H1 (cell line): Measurements from ENCODE around the gene GHRH. TPM values are rescaled to one million over a fixed set of nuclear protein-coding genes. Genes with fewer than 3 reads are reported as not detected.

Experiments used
- CTCF ChIA-PET: fragments of 300-600 bp; sonication (Branson Sonifier 250); formaldehyde crosslinking; loops from one replicate; lab custom pipeline; 2021; ENCODE audit not compliant: partially characterized antibody; lab: Charles Lee
- POLR2A ChIA-PET: fragments of 300-600 bp; sonication (Branson Sonifier 250); formaldehyde crosslinking; loops from one replicate; lab custom pipeline; 2021; ENCODE audit warnings: inconsistent platforms; ENCODE audit not compliant: partially characterized antibody; lab: Charles Lee
- DNase-seq, 2 experiments: peaks; one replicate each; pipeline versions ENCODE4 v3.0.0 to v3.0.0-alpha.2; 2010 to 2022; ENCODE audit warnings: low spot score in 2 of 2, low read depth in 1 of 2, mixed read lengths in 1 of 2
- FAIRE-seq: peaks from 2 replicates; lab custom pipeline; 2011; peaks lifted over from hg19 to GRCh38; lab: Jason Lieb, UNC
- H2AFZ ChIP-seq: 2 replicates; pipeline ENCODE4 v1.8.1; 2012; ENCODE audit warnings: low read length, inconsistent platforms
- H2AK5ac ChIP-seq: 2 replicates; pipeline ENCODE4 v1.6.1; 2013; ENCODE audit warnings: low read depth, low read length
- H2BK120ac ChIP-seq: replicated peaks from 2 replicates; pipeline ENCODE3; 2013; ENCODE audit warnings: low read depth, low read length, inconsistent platforms
- H2BK12ac ChIP-seq: 2 replicates; pipeline ENCODE4 v1.6.1; 2013; ENCODE audit warnings: low read depth, low read length
- H2BK15ac ChIP-seq: 2 replicates; pipeline ENCODE4 v1.6.1; 2013; ENCODE audit warnings: low read length
- H2BK20ac ChIP-seq: 2 replicates; pipeline ENCODE4 v1.6.1; 2013; ENCODE audit warnings: low read length
- H2BK5ac ChIP-seq: 2 replicates; pipeline ENCODE4 v1.6.1; 2013; ENCODE audit warnings: low read depth, low read length
- H3K14ac ChIP-seq: 2 replicates; pipeline ENCODE4 v1.6.1; 2013; ENCODE audit warnings: inconsistent platforms; ENCODE audit not compliant: insufficient read length
- H3K18ac ChIP-seq: 2 replicates; pipeline ENCODE4 v1.6.1; 2013; ENCODE audit warnings: low read length; ENCODE audit errors: extremely low read depth
- H3K23ac ChIP-seq: 2 replicates; pipeline ENCODE4 v1.6.1; 2013; ENCODE audit warnings: inconsistent platforms; ENCODE audit not compliant: insufficient read length
- H3K23me2 ChIP-seq: 2 replicates; pipeline ENCODE4 v1.6.1; 2013; ENCODE audit warnings: low read depth, low read length
- H3K27ac ChIP-seq: 2 replicates; pipeline ENCODE4 v1.6.1; 2011; ENCODE audit warnings: low read depth, low read length, inconsistent platforms
- H3K27me3 ChIP-seq, 4 experiments: replicated peaks in 1 of 4; 1 replicate in 1 of 4; 2 replicates in 3 of 4; pipeline versions ENCODE4 v1.6.1 to v1.8.1; 2011 to 2013; ENCODE audit warnings: low read length in 3 of 4, mild to moderate bottlenecking in 3 of 4, inconsistent platforms in 2 of 4, mixed read lengths in 2 of 4, moderate library complexity in 1 of 4; ENCODE audit not compliant: control insufficient read depth in 3 of 4, insufficient read depth in 3 of 4; ENCODE audit errors: extremely low read depth in 1 of 4
- H3K36me3 ChIP-seq, 4 experiments: 2 replicates each; pipeline versions ENCODE4 v1.6.1 to v1.8.1; 2011 to 2013; ENCODE audit warnings: mild to moderate bottlenecking in 4 of 4, low read length in 3 of 4, moderate library complexity in 2 of 4, control low read depth in 1 of 4, inconsistent platforms in 1 of 4; ENCODE audit not compliant: insufficient read depth in 4 of 4, control insufficient read depth in 2 of 4
- H3K4ac ChIP-seq: replicated peaks from 2 replicates; pipeline ENCODE3; 2013; ENCODE audit warnings: low read length, low read depth, mixed read lengths, inconsistent platforms; ENCODE audit not compliant: insufficient read length
- H3K4me1 ChIP-seq, 4 experiments: replicated peaks in 1 of 4; 1 replicate in 1 of 4; 2 replicates in 3 of 4; pipeline versions ENCODE4 v1.6.1 to v1.8.1; 2011 to 2013; ENCODE audit warnings: low read length in 3 of 4, inconsistent platforms in 2 of 4, mixed read lengths in 1 of 4; ENCODE audit not compliant: insufficient read depth in 4 of 4, control insufficient read depth in 3 of 4
- H3K4me2 ChIP-seq, 2 experiments: 2 replicates each; pipeline versions ENCODE4 v1.6.1 to v1.8.1; 2011 to 2013; ENCODE audit warnings: low read depth in 2 of 2, low read length in 2 of 2, control low read depth in 1 of 2, inconsistent platforms in 1 of 2, mild to moderate bottlenecking in 1 of 2; ENCODE audit not compliant: insufficient read depth in 1 of 2
- H3K4me3 ChIP-seq, 4 experiments: fragments of 200-600, 300-600 bp in 1 of 4; sonication (generic), shearing (Covaris generic), sonication (Bioruptor Twin) in 1 of 4; 2 replicates each; pipeline versions ENCODE4 v1.5.1 to v1.8.1; 2011 to 2016; ENCODE audit warnings: low read length in 4 of 4, low read depth in 3 of 4, control low read depth in 2 of 4, inconsistent platforms in 2 of 4, mild to moderate bottlenecking in 2 of 4, mixed read lengths in 1 of 4, moderate library complexity in 1 of 4; ENCODE audit not compliant: insufficient read depth in 2 of 4; ENCODE audit errors: extremely low read depth in 1 of 4
- H3K56ac ChIP-seq: replicated peaks from 2 replicates; pipeline ENCODE3; 2013; ENCODE audit warnings: low read depth, mild to moderate bottlenecking, mixed read lengths, low read length, inconsistent platforms; ENCODE audit not compliant: insufficient read length
- H3K79me1 ChIP-seq: 2 replicates; pipeline ENCODE4 v1.6.1; 2013; ENCODE audit warnings: low read depth, low read length, control low read depth
- H3K79me2 ChIP-seq, 2 experiments: 2 replicates each; pipeline versions ENCODE4 v1.6.1 to v1.8.1; 2012 to 2013; ENCODE audit warnings: low read length in 2 of 2, mild to moderate bottlenecking in 2 of 2, inconsistent platforms in 1 of 2; ENCODE audit not compliant: insufficient read depth in 2 of 2, control insufficient read depth in 1 of 2
- H3K9ac ChIP-seq, 4 experiments: replicated peaks in 1 of 4; 1 replicate in 1 of 4; 2 replicates in 3 of 4; pipeline versions ENCODE4 v1.6.1 to v1.8.1; 2011 to 2013; ENCODE audit warnings: low read depth in 3 of 4, low read length in 3 of 4, control low read depth in 2 of 4, mild to moderate bottlenecking in 2 of 4, moderate library complexity in 2 of 4, inconsistent platforms in 1 of 4; ENCODE audit errors: extremely low read depth in 1 of 4
- H3K9me3 ChIP-seq, 2 experiments: 2 replicates each; pipeline versions ENCODE4 v1.6.1 to v1.8.1; 2012 to 2013; ENCODE audit warnings: mild to moderate bottlenecking in 2 of 2, moderate library complexity in 2 of 2, control low read depth in 1 of 2, inconsistent platforms in 1 of 2, low read depth in 1 of 2, low read length in 1 of 2, mixed read lengths in 1 of 2; ENCODE audit not compliant: insufficient read depth in 2 of 2
- H4K20me1 ChIP-seq, 2 experiments: replicated peaks in 1 of 2; 2 replicates each; pipeline versions ENCODE3 to v1.8.1; 2011 to 2013; ENCODE audit warnings: inconsistent platforms in 2 of 2, low read length in 2 of 2, mild to moderate bottlenecking in 1 of 2; ENCODE audit not compliant: insufficient read depth in 2 of 2, control insufficient read depth in 1 of 2
- H4K5ac ChIP-seq: 2 replicates; pipeline ENCODE4 v1.6.1; 2013; ENCODE audit warnings: low read length, low read depth, mixed read lengths, inconsistent platforms; ENCODE audit not compliant: insufficient read length
- H4K8ac ChIP-seq: 2 replicates; pipeline ENCODE4 v1.8.0; 2013; ENCODE audit warnings: mild to moderate bottlenecking, moderate library complexity, low read length, inconsistent platforms; ENCODE audit not compliant: insufficient read depth; ENCODE audit errors: extremely low read depth
- H4K91ac ChIP-seq: replicated peaks from 2 replicates; pipeline ENCODE3; 2013; ENCODE audit warnings: low read length, mixed read lengths, inconsistent platforms; ENCODE audit not compliant: insufficient read length
- CTBP2 ChIP-seq: IDR thresholded peaks from 2 replicates; pipeline ENCODE4 v1.7.0; 2011; ENCODE audit warnings: borderline replicate concordance, mild to moderate bottlenecking, moderate library complexity, mixed read lengths, low read length; ENCODE audit not compliant: insufficient read depth, insufficient read length
- CTCF ChIP-seq, 3 experiments: IDR thresholded peaks; 1 replicate in 2 of 3; 2 replicates in 1 of 3; pipeline versions ENCODE4 v1.5.1 to v1.6.1; 2011; ENCODE audit warnings: low read length in 3 of 3, mild to moderate bottlenecking in 3 of 3, inconsistent platforms in 2 of 3, low read depth in 1 of 3, moderate library complexity in 1 of 3; ENCODE audit not compliant: insufficient read depth in 1 of 3; ENCODE audit errors: control extremely low read depth in 1 of 3
- EGR1 ChIP-seq: IDR thresholded peaks from 2 replicates; pipeline ENCODE4 v1.6.1; 2011; ENCODE audit warnings: low read depth, low read length, borderline replicate concordance
- GTF2F1 ChIP-seq: IDR thresholded peaks from 2 replicates; pipeline ENCODE4 v1.6.1; 2012; ENCODE audit warnings: low read depth, low read length, improper control_type of control experiment, borderline replicate concordance
- KDM1A ChIP-seq: fragments of 200-600, 300-600 bp; sonication (generic); IDR thresholded peaks from 2 replicates; pipeline ENCODE4 v1.7.1; 2016; ENCODE audit warnings: mild to moderate bottlenecking, low read length, borderline replicate concordance
- POLR2AphosphoS5 ChIP-seq: IDR thresholded peaks from 2 replicates; pipeline ENCODE4 v1.6.1; 2011; ENCODE audit warnings: low read depth, low read length
- RFX5 ChIP-seq: IDR thresholded peaks from 2 replicates; pipeline ENCODE4 v1.6.1; 2011; ENCODE audit warnings: low read depth, low read length, improper control_type of control experiment, borderline replicate concordance
- RNF2 ChIP-seq: fragments of 200-900, 300-1000 bp; sonication (generic); IDR thresholded peaks from 2 replicates; pipeline ENCODE4 v1.7.1; 2016; ENCODE audit warnings: borderline replicate concordance, low read depth, mild to moderate bottlenecking, antibody characterized with exemption, low read length; ENCODE audit not compliant: poor library complexity, severe bottlenecking; ENCODE audit errors: missing control alignments
- WGBS, 2 experiments: shearing (Covaris generic) in 1 of 2; methylation state at CpG; one replicate each; pipeline versions ENCODE4 v1.1.6 to v1.1.7; 2013 to 2015; ENCODE audit warnings: low lambda C conversion rate in 2 of 2, mixed read lengths in 2 of 2, inconsistent platforms in 1 of 2, low coverage in 1 of 2, missing lambda C conversion rate in 1 of 2; ENCODE audit not compliant: insufficient replicate concordance in 2 of 2, insufficient coverage in 1 of 2, insufficient read length in 1 of 2; ENCODE audit errors: extremely low coverage in 1 of 2, missing lambda C conversion rate in 1 of 2; 5-methylcytosine and 5-hydroxymethylcytosine counted together
- polyA plus RNA-seq, 7 experiments: library from polyadenylated mRNA; depleted of rRNA in 3 of 7; stranded (reverse) in 5 of 7; unstranded in 2 of 7; fragments of >200 nt in 5 of 7; fragments of 200-250 nt in 2 of 7; gene quantifications; 1 replicate in 5 of 7; 2 replicates in 1 of 7; 4 replicates in 1 of 7; pipeline versions ENCODE4 v1.2.1 to v1.2.3, GENCODE V29; 2011 to 2013; ENCODE audit warnings: missing spikeins in 2 of 7, mixed read lengths in 2 of 7
- total RNA-seq: library from RNA; stranded (reverse); fragmentation: NEBNext Ultra II Directional; extraction: Animal tissue kit (Norgen Biotek cat#: 25700); gene quantifications from 2 replicates; pipeline ENCODE4 v1.2.1, GENCODE V29; 2021

Gene GHRH
- total and polyA plus RNA-seq, 2 of the 8 experiments (the other 6 are each of a cell fraction or from before 2014, with no cell fraction given) = not detected

DNA sequence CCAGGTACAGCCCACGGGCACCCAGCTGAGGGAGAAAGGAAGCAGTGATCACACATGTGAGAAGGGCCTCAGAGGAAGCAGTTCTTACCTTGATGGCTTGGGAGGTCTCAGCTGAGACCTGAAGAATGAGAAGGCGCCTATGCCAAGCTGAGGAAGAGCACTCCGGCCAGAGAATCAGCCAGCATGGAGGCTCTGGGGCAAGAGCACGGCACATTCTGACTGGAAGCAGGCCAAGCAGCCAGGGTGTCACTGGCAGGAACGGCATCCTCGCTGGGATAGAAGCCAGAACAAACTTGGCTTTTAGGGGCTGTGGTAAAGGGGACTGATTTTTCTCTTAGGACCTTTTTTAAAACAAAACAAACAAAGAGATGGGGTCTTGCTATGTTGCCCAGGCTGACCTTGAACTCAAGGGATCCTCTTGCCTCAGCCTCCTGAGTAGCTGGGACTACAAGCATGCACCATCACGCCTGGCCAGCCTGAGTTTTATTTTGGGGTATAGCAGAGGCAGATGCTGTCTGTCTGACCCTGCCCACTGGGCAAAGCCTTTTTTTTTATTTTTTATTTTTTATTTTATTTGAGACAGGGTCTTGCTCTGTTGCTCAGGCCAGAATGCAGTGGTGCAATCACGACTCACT lies 17.6 kb downstream of the GHRH start:
- ChIA-PET POLR2A (interaction anchor here (0.9 to 4.5 kb wide), 8 partner anchors 8 to 152 kb away, joined by 3 to 15 read pairs (median 4); partner anchors contain the start of genes MROH8 and RPN2), CTCF (interaction anchor here (0.5 to 5.9 kb wide), 23 partner anchors 9 to 372 kb away, joined by 3 to 22 read pairs (median 4); no protein-coding TSS in a partner anchor)
- H2BK15ac ChIP-seq = no peak overlapping the region; the same call in 1 of the 2 replicates
- no peak overlapping the region for H2AFZ ChIP-seq
- H4K8ac ChIP-seq = 0 out of 2 replicates have a peak overlapping the region, but pooled peaks have one; percentile 4
- H3K36me3 ChIP-seq = peaks cover 8 to 54% (median 33%) of the 10 kb centered on the region in 4 experiments; a peak in 7 of 8 replicates
- H2BK120ac ChIP-seq = no peak overlapping the region
- peak overlapping the region; percentile 75 for H4K91ac ChIP-seq
- no peak overlapping the region for H4K5ac ChIP-seq
- H2BK12ac ChIP-seq = no peak overlapping the region
- H3K4me1 ChIP-seq = peaks cover 8 to 15% (median 11%) of the 10 kb centered on the region in 4 experiments; a peak in 6 of 7 replicates
- H3K4ac ChIP-seq = peak overlapping the region; percentile 48
- no peak overlapping the region for H3K18ac ChIP-seq
- no peak overlapping the region for H3K4me2 ChIP-seq
- H3K79me2 ChIP-seq = no peaks in the 10 kb centered on the region
- no peaks in the 10 kb centered on the region for H3K9me3 ChIP-seq
- H3K79me1 ChIP-seq = no peaks in the 10 kb centered on the region
- no peak overlapping the region for H3K23ac ChIP-seq
- H3K23me2 ChIP-seq = no peaks in the 10 kb centered on the region
- FAIRE-seq (no peak), DNase-seq (no peak)
- no peak overlapping the region for H3K4me3 ChIP-seq
- H2BK5ac ChIP-seq = no peak overlapping the region
- no peak overlapping the region for H3K9ac ChIP-seq
- no peak overlapping the region for H2AK5ac ChIP-seq
- no peak overlapping the region for H3K14ac ChIP-seq
- no peaks in the 10 kb centered on the region for H3K27me3 ChIP-seq
- H2BK20ac ChIP-seq = no peak overlapping the region
- H4K20me1 ChIP-seq = peaks cover 0 to 2% of the 10 kb centered on the region in 2 experiments
- 91% methylated on average over 8 of the region's 8 CpGs; no CpG with 5 or more reads in 1 of the 2 experiments for WGBS, 2 experiments
- H3K27ac ChIP-seq = 0 out of 2 replicates have a peak overlapping the region, but pooled peaks have one; percentile 48
- H3K56ac ChIP-seq = no peak overlapping the region
- TF ChIP-seq CTBP2 = no peak
- TF ChIP-seq RNF2 = no peak
- TF ChIP-seq RFX5 = no peak
- TF ChIP-seq GTF2F1 = no peak
- no peak for TF ChIP-seq KDM1A
- no peak for TF ChIP-seq CTCF (IDR thresholded peaks at IDR 0.05; ENCODE audit: control extremely low read depth in 1 of 3, insufficient read depth in 1 of 3, low read depth in 1 of 3, low read length in 3 of 3)
- no peak for TF ChIP-seq POLR2AphosphoS5
- TF ChIP-seq EGR1 = no peak
